CD4-positive, alpha-beta T cell (primary cell): ENCODE results near the gene TCAF1. TPM values are rescaled to one million over a fixed set of nuclear protein-coding genes. Genes with fewer than 3 reads are reported as not detected.

Experiments used
- ATAC-seq: fragments of 200-7000 bp; cut with Tn5 transposase; one replicate; pipeline ENCODE4 v1.10.0; 2022; ENCODE audit warnings: mild to moderate bottlenecking; ENCODE audit not compliant: poor library complexity
- CTCF ChIA-PET: fragments of 350-600 bp; sonication (Branson Sonifier 250); formaldehyde crosslinking; loops from one replicate; lab custom pipeline; 2021; ENCODE audit warnings: antibody characterized with exemption, inconsistent platforms; lab: Charles Lee
- POLR2A ChIA-PET: fragments of 350-600 bp; sonication (Branson Sonifier 250); formaldehyde crosslinking; loops from one replicate; lab custom pipeline; 2021; ENCODE audit warnings: antibody characterized with exemption, inconsistent platforms; lab: Charles Lee
- DNase-seq, 14 experiments: peaks; one replicate each; pipeline ENCODE4 v3.0.0-alpha.2; 2013 to 2020; ENCODE audit warnings: mixed read lengths in 2 of 14
- H3K27ac ChIP-seq, 2 donors: one replicate each; pipeline versions ENCODE4 v1.5.1 to v1.7.0; 2013; ENCODE audit warnings: low read length in 2 of 2, low read depth in 1 of 2, mild to moderate bottlenecking in 1 of 2
- H3K27me3 ChIP-seq, 2 experiments: 1 replicate in 1 of 2; 2 replicates in 1 of 2; pipeline versions ENCODE4 v1.6.1 to v1.7.0; 2013; ENCODE audit warnings: low read length in 2 of 2, control low read depth in 1 of 2, mild to moderate bottlenecking in 1 of 2, moderate library complexity in 1 of 2; ENCODE audit not compliant: insufficient read depth in 2 of 2, control insufficient read depth in 1 of 2
- H3K36me3 ChIP-seq: one replicate; pipeline ENCODE4 v1.6.1; 2013; ENCODE audit warnings: low read length, control low read depth; ENCODE audit not compliant: insufficient read depth
- H3K4me1 ChIP-seq: one replicate; pipeline ENCODE4 v1.6.1; 2013; ENCODE audit warnings: low read length, control low read depth; ENCODE audit not compliant: insufficient read depth
- H3K4me3 ChIP-seq: one replicate; pipeline ENCODE4 v1.5.1; 2013; ENCODE audit warnings: mild to moderate bottlenecking, low read length, moderate library complexity
- H3K9me3 ChIP-seq, 2 experiments: 1 replicate in 1 of 2; 2 replicates in 1 of 2; pipeline versions ENCODE4 v1.6.1 to v1.7.0; 2013; ENCODE audit warnings: low read length in 2 of 2, mild to moderate bottlenecking in 2 of 2, control low read depth in 1 of 2, moderate library complexity in 1 of 2; ENCODE audit not compliant: control insufficient read depth in 1 of 2, insufficient read depth in 1 of 2
- H3K27ac Mint-ChIP-seq: one replicate; pipeline ENCODE4 v1.8.0; 2020; ENCODE audit warnings: mixed read lengths
- H3K27me3 Mint-ChIP-seq: one replicate; pipeline ENCODE4 v1.8.0; 2021; ENCODE audit warnings: mixed read lengths
- H3K36me3 Mint-ChIP-seq: one replicate; pipeline ENCODE4 v1.8.0; 2021; ENCODE audit warnings: low read depth, mixed read lengths
- H3K4me1 Mint-ChIP-seq: one replicate; pipeline ENCODE4 v1.8.0; 2021; ENCODE audit warnings: low read depth, mixed read lengths
- H3K4me3 Mint-ChIP-seq: one replicate; pipeline ENCODE4 v1.8.0; 2020; ENCODE audit warnings: mild to moderate bottlenecking, mixed read lengths
- H3K9me3 Mint-ChIP-seq: one replicate; pipeline ENCODE4 v1.8.0; 2020; ENCODE audit warnings: mixed read lengths
- CTCF ChIP-seq: fragments of 200-600 bp; IDR thresholded peaks from one replicate; pipeline ENCODE4 v1.8.0; 2022; ENCODE audit warnings: antibody characterized with exemption, mild to moderate bottlenecking
- intact Hi-C, 2 experiments: fragments of 100-400 bp; cut with DNase I in 1 of 2; cut with micrococcal nuclease in 1 of 2; formaldehyde crosslinking; loops; one replicate each; pipeline versions ENCODE4 v1.15.1 to v1.9.0; 2023 to 2025; cut with DNase I, micrococcal nuclease
- total RNA-seq, 174 experiments: library from RNA in 2 of 174; stranded (reverse) in 2 of 174; gene quantifications; one replicate each; pipeline ENCODE4 v1.2.3 and lab custom pipeline; 2021 to 2026

Gene TCAF1
- total RNA-seq, 2 experiments from 2014 or later = 7.7 to 8.6 TPM

DNA sequence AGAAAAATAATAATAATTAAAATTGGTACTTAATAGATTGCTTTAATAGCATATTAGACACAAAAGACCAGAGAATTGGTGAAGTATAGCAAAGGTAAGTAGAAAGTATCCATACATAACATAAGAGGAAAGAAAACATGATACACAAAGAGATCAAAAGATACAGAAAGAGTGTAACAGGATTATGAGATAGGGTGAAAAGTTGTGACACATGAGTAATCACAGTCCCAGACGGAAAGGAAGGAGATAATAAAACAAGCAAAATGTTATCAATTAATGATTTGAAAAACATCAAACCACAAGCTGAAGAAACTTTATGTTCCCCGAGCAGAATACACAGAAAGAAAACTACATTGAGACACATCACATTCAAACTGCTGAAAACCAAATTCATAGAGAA lies 10.5 kb downstream of the TCAF1 start:
- no peak for TF ChIP-seq CTCF
- H3K9me3 Mint-ChIP-seq = peaks cover 8% of the 10 kb centered on the region
- no peak overlapping the region for H3K27ac Mint-ChIP-seq
- no peak overlapping the region for H3K27ac ChIP-seq
- DNase-seq (no peak), ATAC-seq (no peak)
- peaks cover 36% of the 10 kb centered on the region for H3K36me3 Mint-ChIP-seq
- peaks cover 0 to 5% of the 10 kb centered on the region in 2 experiments for H3K9me3 ChIP-seq
- H3K4me3 ChIP-seq = no peak overlapping the region
- POLR2A ChIA-PET = no interaction called here
- no peaks in the 10 kb centered on the region for H3K4me1 ChIP-seq
- no peak overlapping the region for H3K4me3 Mint-ChIP-seq
- peaks cover 8% of the 10 kb centered on the region for H3K4me1 Mint-ChIP-seq
- peaks cover 35% of the 10 kb centered on the region for H3K27me3 Mint-ChIP-seq
- CTCF ChIA-PET = interaction anchor here (2.8 kb wide), 1 partner anchor 10 kb away, joined by 12 read pairs; the partner anchor contains the start of gene TCAF1
- H3K27me3 ChIP-seq = peaks cover 5 to 14% of the 10 kb centered on the region in 2 experiments
- intact Hi-C loops = no loop called here
- no peaks in the 10 kb centered on the region for H3K36me3 ChIP-seq

- ATAC-seq (no peak), DNase-seq (no peak)
- Histone ChIP-seq H3K36me3 (no peaks in the 10 kb centered on the region), H3K27me3 (peaks cover 13 to 21% of the 10 kb centered on the region in 2 experiments), H3K27ac (no peak overlapping the region), H3K4me3 (no peak overlapping the region), H3K4me1 (peaks cover 2% of the 10 kb centered on the region), H3K9me3 (peaks cover 0 to 5% of the 10 kb centered on the region in 2 experiments)
- intact Hi-C loops = no loop called here
- H3K36me3 Mint-ChIP-seq = peaks cover 36% of the 10 kb centered on the region
- H3K4me1 Mint-ChIP-seq = peaks cover 13% of the 10 kb centered on the region
- H3K27ac Mint-ChIP-seq = no peak overlapping the region
- no peak for TF ChIP-seq CTCF
- ChIA-PET CTCF (interaction anchor here (1.0 kb wide), 1 partner anchor 11 kb away, joined by 4 read pairs; the partner anchor contains the start of gene TCAF1), POLR2A (no interaction called here)
- H3K27me3 Mint-ChIP-seq = peaks cover 44% of the 10 kb centered on the region
- H3K9me3 Mint-ChIP-seq = peaks cover 8% of the 10 kb centered on the region
- H3K4me3 Mint-ChIP-seq = no peak overlapping the region
Observed at GRCh38 chr7:143890558-143890957, 11.4 kb downstream of the TCAF1 start.

DNA sequence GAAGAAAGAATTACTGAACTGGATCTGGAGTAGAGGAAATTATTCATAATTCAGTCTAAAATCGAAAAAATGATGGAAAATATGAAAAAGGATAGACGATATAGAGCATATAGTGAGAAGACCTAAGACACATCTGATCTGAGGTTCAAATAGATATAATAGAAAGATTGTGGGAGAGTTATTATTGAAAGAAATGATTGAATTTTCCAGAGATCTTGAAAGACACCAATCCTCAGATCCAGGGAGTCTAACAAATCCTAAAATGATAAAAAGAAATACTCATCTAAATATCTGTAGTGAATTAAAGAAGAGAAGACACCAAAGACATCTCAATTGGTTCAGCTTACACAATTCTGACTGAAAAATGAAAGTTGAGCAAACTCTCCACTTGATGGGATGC lies 12.9 kb downstream of the TCAF1 start:
- no peak for ATAC-seq
- H3K4me3 Mint-ChIP-seq = no peak overlapping the region
- H3K27ac Mint-ChIP-seq = no peak overlapping the region
- peaks cover 59% of the 10 kb centered on the region for H3K27me3 Mint-ChIP-seq
- H3K36me3 ChIP-seq = no peaks in the 10 kb centered on the region
- peaks cover 26 to 35% of the 10 kb centered on the region in 2 experiments for H3K27me3 ChIP-seq
- no peak overlapping the region for H3K4me3 ChIP-seq
- ChIA-PET CTCF (no interaction called here), POLR2A (no interaction called here)
- H3K9me3 ChIP-seq = peaks cover 0 to 11% of the 10 kb centered on the region in 2 experiments
- H3K36me3 Mint-ChIP-seq = peaks cover 36% of the 10 kb centered on the region
- DNase-seq = no peak
- H3K4me1 ChIP-seq = peaks cover 9% of the 10 kb centered on the region
- no peak overlapping the region for H3K27ac ChIP-seq
- intact Hi-C loops = no loop called here
- peaks cover 8% of the 10 kb centered on the region for H3K9me3 Mint-ChIP-seq
- H3K4me1 Mint-ChIP-seq = peaks cover 28% of the 10 kb centered on the region
- TF ChIP-seq CTCF = no peak
